GF-D8 (cell line): ENCODE results near the gene KLHL35.

Experiments used
- DNase-seq: peaks from one replicate; lab custom pipeline; 2025; lab: John Stamatoyannopoulos, UW

Gene KLHL35, protein sequence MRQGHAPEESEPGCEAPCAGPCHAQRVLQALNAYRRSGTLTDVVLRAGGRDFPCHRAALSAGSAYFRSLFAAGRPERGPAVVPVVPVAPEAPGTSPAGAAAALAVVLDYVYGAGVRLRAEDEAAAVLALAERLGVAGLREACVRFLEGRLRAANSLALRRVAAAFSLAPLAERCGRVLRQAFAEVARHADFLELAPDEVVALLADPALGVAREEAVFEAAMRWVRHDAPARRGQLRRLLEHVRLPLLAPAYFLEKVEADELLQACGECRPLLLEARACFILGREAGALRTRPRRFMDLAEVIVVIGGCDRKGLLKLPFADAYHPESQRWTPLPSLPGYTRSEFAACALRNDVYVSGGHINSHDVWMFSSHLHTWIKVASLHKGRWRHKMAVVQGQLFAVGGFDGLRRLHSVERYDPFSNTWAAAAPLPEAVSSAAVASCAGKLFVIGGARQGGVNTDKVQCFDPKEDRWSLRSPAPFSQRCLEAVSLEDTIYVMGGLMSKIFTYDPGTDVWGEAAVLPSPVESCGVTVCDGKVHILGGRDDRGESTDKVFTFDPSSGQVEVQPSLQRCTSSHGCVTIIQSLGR

DNA sequence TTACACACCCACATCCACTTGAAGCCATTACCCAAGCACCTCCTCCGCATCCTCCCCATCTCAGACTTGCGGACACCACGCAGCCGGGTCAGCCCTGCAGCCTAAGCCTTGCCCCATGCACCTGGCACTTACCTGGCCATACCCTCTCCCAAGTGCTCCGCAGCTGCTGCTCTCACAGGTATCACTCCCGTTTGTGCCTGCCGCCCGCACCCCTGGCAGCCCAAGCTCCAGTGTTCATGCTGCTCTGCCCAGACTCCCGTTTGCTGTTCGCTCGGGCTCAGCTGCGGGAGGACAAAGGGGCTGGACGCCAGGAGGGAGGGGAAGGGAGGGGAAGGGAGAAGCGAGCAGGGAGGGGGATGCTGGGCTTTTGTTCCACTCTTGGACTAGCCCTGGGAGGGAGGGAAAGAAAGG lies at the start of gene KLHL35:
Gene KLHL35 (minus strand): TSS at position 293 of the 411 bp plus-strand sequence. CDS start 2,574 bp downstream, outside the sequence.
- no peak for DNase-seq

DNA sequence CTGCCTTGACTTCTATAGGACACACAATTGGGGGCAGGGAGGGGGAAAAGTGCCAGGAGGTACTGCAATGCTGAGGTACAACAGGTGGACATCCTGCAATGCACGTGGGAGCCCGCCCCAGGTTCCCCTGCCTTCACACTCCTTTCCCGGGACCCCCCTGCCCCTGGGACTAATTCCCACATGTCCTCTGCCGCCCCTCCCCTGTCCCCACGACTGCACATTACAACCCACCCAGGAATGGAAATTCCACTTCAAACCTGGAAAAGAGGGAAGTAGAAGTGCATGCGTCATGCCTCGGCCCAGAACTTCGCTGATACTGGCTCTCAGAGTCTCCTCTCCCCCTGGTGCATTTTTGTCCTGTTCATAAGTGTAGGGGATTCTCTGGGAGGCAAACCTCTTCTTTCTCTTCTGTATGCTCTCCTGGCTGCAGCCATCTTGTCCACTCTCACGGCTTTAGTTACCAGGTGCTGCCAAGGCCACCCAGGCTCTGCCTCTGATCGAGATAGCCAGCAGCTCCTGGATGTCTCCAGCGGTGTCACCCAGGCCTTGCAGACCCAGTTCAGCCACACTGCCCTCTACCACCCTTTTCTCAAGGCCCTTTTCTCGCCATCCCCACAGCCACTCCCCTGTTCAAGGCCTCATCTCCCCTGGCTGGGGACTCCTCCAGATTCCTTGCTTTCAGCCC lies 49.1 kb upstream of the KLHL35 start:
- DNase-seq, result no peak

DNA sequence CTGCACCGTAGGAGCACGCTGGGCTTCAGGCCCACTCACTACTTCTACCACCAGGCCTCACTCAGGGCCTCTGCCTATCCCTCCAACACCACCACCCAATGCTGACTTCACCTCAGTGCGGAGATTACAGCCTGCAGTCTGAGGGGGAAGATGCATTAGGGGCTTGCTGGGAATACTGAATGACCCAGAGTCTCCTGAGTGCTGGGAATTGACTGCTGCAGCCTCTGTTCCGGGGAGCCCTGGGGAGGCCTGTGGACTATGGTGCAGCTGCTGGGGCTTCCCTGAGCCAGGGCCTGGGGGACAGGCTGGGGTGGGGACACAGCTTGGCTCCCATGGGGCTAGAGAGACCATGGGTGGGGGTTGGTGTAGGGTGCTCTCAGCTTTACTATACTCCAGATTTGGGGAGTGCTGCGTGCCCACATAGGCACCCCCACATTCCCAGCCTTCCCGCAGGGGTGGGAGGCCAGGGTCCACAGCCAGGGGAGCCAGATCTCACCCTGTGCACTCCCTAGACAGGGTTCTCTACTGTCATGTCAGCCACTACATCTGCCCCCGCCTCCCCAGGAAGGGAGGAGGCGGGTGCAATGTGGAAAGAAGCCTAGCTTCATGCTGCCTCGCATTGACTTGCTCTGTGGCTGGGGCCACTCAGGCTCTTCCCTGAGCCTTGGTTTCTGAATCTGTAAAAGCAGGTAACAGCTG lies 48.4 kb upstream of the KLHL35 start:
- DNase-seq, result no peak

DNA sequence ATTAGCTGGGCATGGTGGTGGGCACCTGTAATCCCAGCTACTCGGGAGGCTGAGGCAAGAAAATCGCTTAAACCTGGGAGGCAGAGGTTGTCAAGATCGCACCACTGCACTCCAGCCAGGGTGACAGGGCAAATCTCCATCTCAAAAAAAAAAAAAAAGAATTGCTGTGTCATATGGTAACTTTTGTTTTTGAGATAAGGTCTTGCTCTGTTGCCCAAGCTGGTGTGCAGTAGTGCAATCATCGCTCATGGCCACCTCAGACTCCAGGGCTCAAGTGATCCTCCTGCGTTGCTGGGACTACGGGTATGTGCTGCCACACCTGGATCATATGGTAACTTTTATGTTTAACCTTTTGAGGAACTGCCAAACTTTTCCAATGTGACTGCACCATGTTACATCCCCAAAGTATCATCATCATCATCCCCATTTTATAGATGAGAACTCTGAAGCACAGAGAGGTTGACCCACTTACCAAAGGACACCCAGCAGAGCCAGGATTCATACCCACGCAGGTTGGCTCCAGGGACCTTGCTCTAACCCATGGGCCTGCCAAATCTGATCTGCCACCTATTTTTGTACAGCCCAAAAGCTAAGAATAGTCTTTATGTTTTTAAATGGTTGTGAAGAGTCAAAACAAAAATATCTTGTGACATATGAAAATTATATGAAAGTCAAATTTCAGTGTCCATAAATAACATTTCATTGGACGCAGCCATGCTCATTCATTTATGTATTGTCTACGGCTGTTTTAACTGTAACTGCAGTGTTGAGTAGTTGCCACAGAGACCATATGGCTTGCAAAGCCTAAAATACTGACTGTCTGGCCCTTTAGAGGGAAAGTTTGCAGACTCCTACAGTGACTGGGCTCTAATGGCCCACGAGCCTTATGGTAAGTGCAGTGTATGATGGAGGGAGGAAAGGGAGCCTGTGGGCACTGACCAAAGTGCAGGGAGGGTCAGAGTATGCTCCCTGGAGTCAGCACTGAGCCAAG lies 47.5 kb upstream of the KLHL35 start:
- no peak for DNase-seq

DNA sequence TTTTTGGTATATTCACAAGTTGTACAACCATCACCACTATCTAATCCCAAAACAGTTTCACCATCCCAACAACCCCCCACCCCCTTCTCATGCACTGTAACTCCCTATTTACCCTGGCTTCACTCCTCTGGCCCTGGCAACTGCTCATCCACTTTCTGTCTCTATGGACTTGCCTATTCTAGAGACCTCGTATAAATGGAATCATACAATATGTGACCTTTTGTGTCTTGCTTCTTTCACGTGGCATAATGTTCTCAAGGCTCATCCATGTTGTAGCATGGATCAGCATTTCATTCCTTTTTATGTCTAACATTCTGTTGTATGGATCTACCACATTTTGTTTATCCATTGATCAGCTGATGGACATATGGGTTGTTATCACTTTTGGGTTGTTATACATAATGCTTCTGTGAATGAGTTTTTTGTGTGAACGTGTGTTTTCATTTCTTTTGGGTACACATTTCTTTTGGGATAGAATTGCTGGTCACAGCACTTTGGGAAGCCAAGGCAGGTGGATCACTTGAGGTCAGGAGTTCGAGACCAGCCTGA lies 46.7 kb upstream of the KLHL35 start:
- no peak for DNase-seq

DNA sequence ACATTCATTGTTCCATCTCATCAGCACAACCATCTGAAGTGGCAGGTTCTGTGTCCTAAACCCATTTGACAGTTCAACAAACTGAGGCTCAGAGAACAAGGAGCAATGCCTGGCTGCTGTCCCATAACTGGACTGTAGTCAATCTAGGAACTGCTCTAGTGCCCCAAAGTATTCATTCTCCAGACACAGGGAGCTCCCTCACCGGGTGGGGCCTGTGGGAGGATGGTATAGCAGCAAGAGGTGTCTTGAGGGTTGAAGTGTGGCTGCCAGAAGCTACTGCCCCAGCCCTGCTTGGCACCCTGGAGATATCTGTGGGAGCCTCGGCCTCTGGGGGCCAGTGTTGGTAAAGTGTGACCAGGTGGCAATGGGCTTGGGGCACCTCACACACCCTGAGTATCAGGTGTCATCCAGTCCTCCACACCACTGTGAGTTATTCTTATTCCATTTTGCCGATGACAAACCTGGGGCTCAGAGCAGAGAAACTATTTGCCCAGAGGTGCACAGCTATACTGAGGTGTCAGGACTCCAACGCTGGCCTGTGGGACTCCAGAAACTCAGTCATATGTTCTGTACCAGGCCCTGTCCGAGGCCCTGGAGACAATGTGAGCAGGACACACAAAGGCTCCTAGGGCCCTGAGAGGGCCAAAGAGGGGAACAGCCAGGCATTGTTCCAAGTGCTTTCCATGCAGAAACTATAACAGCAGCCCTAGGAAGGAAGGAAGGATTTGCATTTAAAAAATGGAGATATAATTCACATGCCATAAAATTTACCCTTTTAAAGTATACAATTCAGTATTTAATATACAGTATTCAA lies 46.0 kb upstream of the KLHL35 start:
- no peak for DNase-seq

DNA sequence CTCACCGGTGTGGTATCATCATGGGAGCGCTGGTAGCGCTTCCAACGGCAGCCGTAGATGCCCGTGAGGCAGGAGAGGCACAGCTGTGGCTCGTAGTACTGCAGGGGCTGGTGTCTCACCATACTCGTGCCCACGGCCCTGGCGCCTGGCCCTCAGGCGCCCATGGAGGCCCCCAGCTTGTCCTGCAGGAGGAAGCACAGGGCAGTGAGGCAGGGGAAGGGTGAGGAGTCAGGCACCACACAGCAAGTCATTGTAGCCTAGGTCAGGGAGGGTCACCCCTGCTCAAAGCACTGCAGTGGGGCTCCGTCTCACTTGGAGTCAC lies 44.6 kb upstream of the KLHL35 start:
- DNase-seq, result no peak

DNA sequence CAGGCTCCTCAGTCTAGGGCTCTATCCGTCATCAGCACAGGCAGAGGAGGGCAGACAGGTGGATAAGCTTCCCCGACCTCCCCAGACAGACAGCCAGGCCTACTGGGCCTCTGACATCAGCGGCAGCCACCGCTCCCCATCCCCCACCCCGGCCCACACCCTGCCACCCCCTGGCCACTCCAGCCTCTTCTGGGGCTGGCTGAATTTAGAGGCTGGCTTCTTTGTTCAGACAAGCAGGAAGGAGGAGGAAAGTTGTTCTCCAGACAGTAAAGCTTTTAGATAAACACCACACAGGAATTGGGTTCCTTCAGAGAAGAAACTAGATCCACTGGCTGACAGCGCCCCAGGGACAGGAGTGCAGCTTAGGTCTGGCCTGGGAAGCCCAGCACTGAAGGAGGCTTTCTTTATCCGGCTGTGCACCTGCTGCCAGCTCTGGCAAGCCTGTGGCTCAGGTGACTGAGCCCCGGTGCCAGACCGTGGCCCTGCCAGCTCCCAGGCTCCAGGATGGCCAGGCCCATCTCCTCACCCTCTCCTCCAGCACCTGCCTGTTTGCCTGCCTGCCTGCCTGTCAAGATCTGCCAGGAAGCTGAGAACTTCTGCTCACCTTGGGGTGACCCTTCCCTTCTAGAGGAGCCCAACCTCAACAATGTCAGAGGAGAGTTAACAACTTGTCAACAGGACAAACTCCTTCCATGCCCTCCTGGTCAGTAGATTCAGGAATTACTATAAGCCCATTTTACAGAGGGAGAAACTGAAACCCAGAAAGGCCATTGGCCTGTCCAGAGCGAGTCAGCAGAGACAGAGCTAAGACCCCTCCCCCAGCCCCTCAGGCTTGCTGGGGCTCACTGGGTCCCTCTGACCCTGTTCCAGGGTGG lies 44.0 kb upstream of the KLHL35 start:
- no peak for DNase-seq

DNA sequence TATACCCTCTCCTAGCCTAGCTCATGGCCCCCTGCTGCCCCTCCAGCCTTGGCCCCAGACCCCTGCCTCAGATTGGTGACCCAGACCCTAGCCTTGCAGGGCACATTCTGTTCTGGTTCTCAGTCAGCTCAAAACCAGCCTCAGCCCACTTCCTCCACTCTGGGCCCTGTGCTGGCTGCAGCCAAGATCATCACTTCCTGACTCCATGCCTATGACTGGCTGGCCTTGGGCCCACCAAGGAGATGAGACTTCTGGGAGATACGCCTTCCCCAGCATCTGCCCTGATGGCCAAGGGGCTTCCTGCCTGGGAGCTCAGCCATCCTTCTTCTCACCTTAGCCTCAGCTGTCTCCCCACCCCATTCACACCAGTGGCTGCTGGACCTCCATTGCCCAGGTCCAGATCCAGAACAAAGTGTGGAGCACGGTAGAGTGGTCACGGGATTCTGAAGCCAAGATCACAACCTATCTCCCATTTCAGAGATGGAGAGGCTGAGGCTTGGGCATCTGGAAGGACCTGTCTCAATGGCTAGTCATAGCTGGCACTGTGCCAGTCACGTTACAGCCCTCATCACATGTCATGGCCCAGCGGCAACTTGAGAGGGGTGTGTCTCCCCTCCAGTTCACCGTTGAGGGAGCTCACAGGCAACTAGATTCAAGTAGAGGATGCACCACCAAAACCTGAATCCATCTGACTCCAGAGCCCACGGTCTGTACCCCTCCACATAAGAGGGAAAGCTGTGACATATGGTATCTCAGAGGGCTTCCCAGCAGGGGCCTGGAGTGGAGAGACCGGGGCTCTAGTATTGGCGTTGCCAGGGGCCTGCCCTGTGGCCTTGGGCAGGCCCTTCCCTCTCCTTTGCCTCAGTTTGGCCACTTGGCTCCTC lies 43.0 kb upstream of the KLHL35 start:
- no peak for DNase-seq

DNA sequence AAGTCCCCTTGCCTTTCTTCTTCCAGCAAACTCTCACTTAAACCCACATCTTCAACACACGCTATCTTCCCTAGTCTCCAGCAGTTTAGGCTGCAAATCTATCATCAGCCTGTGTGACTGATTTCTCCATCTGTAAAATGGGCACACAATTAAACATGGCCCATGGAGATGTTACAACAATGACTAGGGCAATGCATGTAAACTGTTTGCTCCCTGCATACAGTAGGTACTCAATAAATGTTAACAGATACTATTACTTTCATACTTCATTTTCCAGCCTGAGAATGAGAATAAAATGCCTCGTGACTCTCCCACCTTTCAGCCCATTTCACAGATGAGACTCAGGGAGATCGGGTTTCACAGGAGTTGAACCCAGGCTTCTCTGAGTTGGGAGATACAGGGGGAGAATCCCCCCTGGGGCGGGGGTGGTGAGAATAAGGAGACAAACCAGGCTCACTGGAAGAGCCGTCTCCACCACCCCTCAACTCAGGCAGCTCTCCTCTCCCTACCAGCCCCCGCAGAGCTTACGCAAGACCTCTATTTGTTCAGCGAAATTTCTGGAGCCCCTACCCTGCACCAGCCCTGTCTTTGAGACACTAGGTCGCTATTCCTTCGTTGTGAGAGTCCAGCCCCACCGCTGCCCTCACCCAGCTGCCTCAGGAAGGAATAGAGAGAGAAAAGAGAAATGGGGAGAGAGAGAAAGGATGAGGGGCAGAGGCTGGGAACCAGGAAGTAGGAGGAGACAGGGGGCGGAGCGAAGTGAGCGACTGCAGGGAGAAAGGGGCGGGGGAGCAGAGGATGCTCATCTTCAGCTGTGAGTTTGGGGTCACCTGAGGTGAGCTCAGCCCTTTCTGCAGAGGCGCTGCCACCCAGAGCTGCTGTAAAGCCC lies 42.1 kb upstream of the KLHL35 start:
- no peak for DNase-seq

DNA sequence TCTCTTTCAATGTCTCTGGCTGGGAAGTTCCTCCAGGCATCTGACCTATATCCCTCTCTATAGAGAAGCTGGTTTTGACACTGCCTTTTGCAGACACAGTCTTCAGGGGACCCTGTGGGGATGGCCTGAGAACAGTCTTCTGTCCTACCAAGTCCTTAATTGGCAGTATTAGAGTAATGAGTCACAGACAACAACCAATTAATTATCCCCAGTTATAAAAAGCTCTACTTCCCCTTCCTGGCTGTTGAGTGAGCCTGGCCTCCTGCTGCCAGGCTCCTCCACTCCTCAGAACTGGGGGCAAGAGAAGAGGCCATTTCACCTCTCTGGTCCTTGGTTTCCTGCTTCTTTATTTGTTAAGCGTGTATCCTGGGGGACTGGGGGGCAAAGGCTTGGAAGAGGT lies 41.2 kb upstream of the KLHL35 start:
- DNase-seq, result no peak

DNA sequence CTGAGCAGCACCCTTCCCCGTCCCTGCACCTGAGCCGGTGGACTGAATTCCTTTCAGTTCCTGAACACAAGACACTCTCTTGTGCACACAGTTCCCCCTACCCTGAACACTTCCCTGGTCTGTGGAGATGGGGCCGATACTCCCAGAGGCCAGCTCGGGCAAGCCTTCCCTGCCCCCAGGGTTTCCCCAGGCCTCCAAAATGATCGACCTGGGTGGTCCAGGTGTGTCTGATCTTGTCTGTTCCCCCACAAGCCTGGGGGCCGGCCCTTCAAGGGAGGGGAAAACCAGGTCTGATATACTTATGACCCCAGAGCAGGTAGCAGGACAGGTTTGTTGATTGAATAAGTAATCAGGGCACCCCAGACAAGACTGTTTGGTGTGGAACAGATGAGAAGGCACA lies 40.7 kb upstream of the KLHL35 start:
- no peak for DNase-seq

DNA sequence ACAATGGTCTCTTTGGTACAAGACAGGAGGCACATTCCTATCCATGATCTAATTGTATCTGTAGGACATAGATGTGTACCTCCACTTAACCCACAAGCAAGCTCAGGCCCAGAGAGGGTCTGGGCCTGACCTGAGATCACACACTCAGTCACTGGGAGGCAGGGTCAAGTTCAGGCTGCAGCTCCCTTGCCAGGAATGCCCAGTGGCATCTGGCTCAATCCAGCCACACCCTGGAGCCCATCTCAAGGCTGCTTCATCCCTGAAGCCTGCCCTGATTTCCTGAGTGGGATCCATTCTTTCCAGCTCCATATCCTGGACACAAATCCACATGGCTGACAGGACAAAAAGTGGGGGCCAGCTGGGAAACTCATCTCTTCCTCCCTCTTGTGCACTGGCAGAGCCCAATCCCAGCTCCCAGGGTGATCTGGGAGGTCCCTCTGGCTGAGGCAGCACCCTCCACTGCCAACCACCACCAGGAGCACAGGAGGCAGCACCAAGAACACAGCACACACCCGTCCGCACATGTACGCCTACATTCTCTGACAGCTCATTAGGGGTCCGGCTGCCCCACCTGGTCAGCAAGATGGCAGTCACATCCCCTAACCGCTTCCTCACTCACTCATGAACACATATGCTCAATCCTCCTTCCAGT lies 39.2 kb upstream of the KLHL35 start:
- no peak for DNase-seq

DNA sequence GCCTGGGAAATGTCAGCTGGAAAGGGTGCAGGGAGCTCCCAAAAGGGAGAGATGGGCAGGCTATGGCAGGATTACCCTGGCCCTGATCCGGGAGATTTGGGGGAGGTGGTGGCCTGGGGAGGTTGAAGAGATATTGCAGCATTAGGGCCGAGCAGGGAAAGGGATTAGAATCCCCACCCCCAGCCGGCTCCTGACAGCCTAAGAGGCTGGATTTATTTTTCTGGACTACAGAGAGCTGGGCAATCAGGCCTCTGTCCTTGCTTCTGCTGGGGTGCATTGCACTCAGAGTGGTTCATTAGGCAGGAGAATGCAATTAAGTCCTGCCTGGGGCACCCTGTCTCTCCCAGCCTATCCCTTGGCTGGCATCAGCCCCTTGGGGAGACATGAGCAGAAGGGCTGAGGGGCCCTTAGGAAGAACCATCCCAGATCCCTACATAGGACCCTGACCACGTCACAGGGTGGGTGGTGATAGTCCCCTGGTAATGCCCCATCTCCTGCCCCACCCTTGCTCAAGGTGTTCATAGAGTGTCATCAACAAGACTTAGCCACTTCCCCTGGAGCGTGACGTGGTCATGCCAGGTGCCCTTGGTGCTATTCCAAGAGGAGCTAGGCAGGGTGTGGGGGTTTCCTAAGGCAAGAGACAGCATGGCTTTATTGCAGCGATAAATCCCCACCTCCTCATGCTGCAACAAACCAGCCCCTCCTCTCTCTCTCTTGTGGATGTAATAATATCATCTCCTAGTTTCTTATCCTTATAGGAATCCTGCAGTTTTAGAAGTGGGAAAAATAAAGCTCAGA lies 38.4 kb upstream of the KLHL35 start:
- DNase-seq, result no peak

DNA sequence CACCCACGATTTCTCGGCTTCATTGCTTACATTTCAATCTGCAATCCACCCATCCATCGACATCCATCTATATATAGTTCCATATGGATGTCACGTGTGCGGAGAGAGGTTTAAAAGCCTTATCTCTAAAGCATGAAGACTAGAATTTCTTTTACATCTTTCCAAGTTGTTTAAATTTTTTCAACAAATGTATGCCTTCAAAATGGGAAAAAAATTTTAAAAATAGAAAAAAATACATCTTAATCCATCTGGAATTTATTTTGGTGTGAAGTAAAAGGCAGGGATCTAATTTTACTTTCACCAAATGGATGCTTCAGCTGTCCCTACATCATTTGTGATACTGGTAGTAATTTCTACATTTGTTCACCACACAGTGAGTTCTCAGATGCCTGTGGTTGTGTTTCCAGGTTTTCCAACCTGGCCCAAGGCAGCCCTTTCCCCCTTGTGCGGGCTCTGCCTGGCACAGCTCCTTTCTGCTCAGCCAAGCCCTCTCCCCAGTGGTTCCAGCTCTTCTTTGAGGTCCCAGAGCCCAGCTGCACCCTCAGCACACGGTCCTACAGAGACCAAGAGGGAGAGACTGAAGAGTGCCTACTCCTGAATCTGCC lies 37.6 kb upstream of the KLHL35 start:
- DNase-seq, result no peak
